ENCODE results near the gene DNM1L.
A peak's percentile ranks its signal among the peaks of the same experiment; 100 is the strongest.
"Not testable (repeated sequence)": the region's sequence is repeated elsewhere in the genome, so short reads cannot be mapped to it uniquely, and the experiment has no call there.

Gene DNM1L

GRCh38 chr12:32697445-32697844, 18.3 kb downstream of the DNM1L start:
- no peak for DNase-seq

- no peak for DNase-seq
Observed at GRCh38 chr12:32698285-32698684, 19.2 kb downstream of the DNM1L start.

- not testable (repeated sequence) for DNase-seq
Observed at GRCh38 chr12:32699437-32699836, 20.3 kb downstream of the DNM1L start.

- DNase-seq = peak; percentile 6
Observed at GRCh38 chr12:32702473-32702872, 23.4 kb downstream of the DNM1L start.

GRCh38 chr12:32702946-32703345, 23.8 kb downstream of the DNM1L start:
- DNase-seq = no peak

GRCh38 chr12:32705783-32706182, 26.7 kb downstream of the DNM1L start:
- no peak for DNase-seq

- DNase-seq = no peak
Observed at GRCh38 chr12:32706335-32707024, 27.4 kb downstream of the DNM1L start.

- DNase-seq = no peak
Observed at GRCh38 chr12:32708926-32709325, 29.8 kb downstream of the DNM1L start.

GRCh38 chr12:32714772-32715171, 35.7 kb downstream of the DNM1L start:
- no peak for DNase-seq

- no peak for DNase-seq
Observed at GRCh38 chr12:32718926-32719325, 39.8 kb downstream of the DNM1L start.

- DNase-seq = not testable (repeated sequence)
Observed at GRCh38 chr12:32725308-32725707, 46.2 kb downstream of the DNM1L start.

- DNase-seq = no peak
Observed at GRCh38 chr12:32726286-32726685, 47.2 kb downstream of the DNM1L start.

GRCh38 chr12:32727237-32727636, 48.1 kb downstream of the DNM1L start:
- DNase-seq = peak; percentile 2

- DNase-seq = no peak
Observed at GRCh38 chr12:32734952-32735351, 55.9 kb downstream of the DNM1L start.

- DNase-seq = no peak
Observed at GRCh38 chr12:32736445-32736844, 57.3 kb downstream of the DNM1L start.

GRCh38 chr12:32737715-32738114, 58.6 kb downstream of the DNM1L start:
- DNase-seq = no peak

- no peak for DNase-seq
Observed at GRCh38 chr12:32739279-32739678, 60.2 kb downstream of the DNM1L start.

GRCh38 chr12:32742133-32742532, 63.0 kb downstream of the DNM1L start:
- no peak for DNase-seq

GRCh38 chr12:32743264-32743663, 64.2 kb downstream of the DNM1L start:
- DNase-seq = no peak

- no peak for DNase-seq
Observed at GRCh38 chr12:32753605-32754004, 74.5 kb downstream of the DNM1L start.

GRCh38 chr12:32754111-32754510, 75.0 kb downstream of the DNM1L start:
- DNase-seq = no peak

GRCh38 chr12:32755051-32755653, 76.1 kb downstream of the DNM1L start:
- peak; percentile 75 for DNase-seq

- peak; percentile 98 for DNase-seq
Observed at GRCh38 chr12:32755654-32756475, 76.8 kb downstream of the DNM1L start, which contains the start of gene YARS2. TSS of gene YARS2 (minus strand) at chr12:32755897. CDS start at chr12:32755874, 23 bp downstream.

Data from fibroblast of skin of abdomen (primary cell).